Mesendoderm (in vitro differentiated cells): ENCODE results near the gene UNCX.
"Not testable (repeated sequence)": the region's sequence is repeated elsewhere in the genome, so short reads cannot be mapped to it uniquely, and the experiment has no call there.

Source experiments
- DNase-seq: peaks from one replicate; pipeline ENCODE4 v3.0.0; 2013
- H2AK5ac ChIP-seq: 2 replicates; pipeline ENCODE4 v1.6.1; 2013; ENCODE audit warnings: low read length, inconsistent platforms
- H2BK120ac ChIP-seq: 2 replicates; pipeline ENCODE4 v1.6.1; 2013; ENCODE audit warnings: low read depth, mild to moderate bottlenecking, low read length, moderate library complexity, mixed read lengths
- H2BK15ac ChIP-seq: replicated peaks from 2 replicates; pipeline ENCODE4 v1.6.1; 2013; ENCODE audit warnings: low read depth, mild to moderate bottlenecking, moderate library complexity
- H2BK5ac ChIP-seq: 2 replicates; pipeline ENCODE4 v1.6.1; 2013; ENCODE audit warnings: low read length, inconsistent platforms
- H3K18ac ChIP-seq: 2 replicates; pipeline ENCODE4 v1.6.1; 2013; ENCODE audit warnings: mild to moderate bottlenecking, low read length, mixed read lengths
- H3K23ac ChIP-seq: one replicate; pipeline ENCODE4 v1.6.1; 2013; ENCODE audit warnings: low read length
- H3K27ac ChIP-seq: 2 replicates; pipeline ENCODE4 v1.5.1; 2013; ENCODE audit warnings: low read depth, mild to moderate bottlenecking, inconsistent platforms, low read length, moderate library complexity
- H3K27me3 ChIP-seq: 2 replicates; pipeline ENCODE4 v1.6.1; 2013; ENCODE audit warnings: low read length, control low read depth, mild to moderate bottlenecking, inconsistent platforms; ENCODE audit not compliant: insufficient read depth, poor library complexity
- H3K36me3 ChIP-seq: 2 replicates; pipeline ENCODE4 v1.6.1; 2013; ENCODE audit warnings: low read length, inconsistent platforms; ENCODE audit not compliant: control insufficient read depth, insufficient read depth
- H3K4ac ChIP-seq: one replicate; pipeline ENCODE4 v1.6.1; 2013; ENCODE audit warnings: low read depth, mild to moderate bottlenecking, low read length, moderate library complexity
- H3K4me1 ChIP-seq: 2 replicates; pipeline ENCODE4 v1.6.1; 2013; ENCODE audit warnings: low read depth, low read length, inconsistent platforms; ENCODE audit not compliant: control insufficient read depth
- H3K4me2 ChIP-seq: 2 replicates; pipeline ENCODE4 v1.6.1; 2013; ENCODE audit warnings: low read length
- H3K4me3 ChIP-seq: 2 replicates; pipeline ENCODE4 v1.5.1; 2013; ENCODE audit warnings: mild to moderate bottlenecking, low read length
- H3K56ac ChIP-seq: one replicate; pipeline ENCODE4 v1.6.1; 2013; ENCODE audit warnings: low read length
- H3K79me1 ChIP-seq: 2 replicates; pipeline ENCODE4 v1.6.1; 2013; ENCODE audit warnings: low read length, inconsistent platforms
- H3K79me2 ChIP-seq: 2 replicates; pipeline ENCODE4 v1.6.1; 2013; ENCODE audit warnings: mild to moderate bottlenecking, low read length; ENCODE audit not compliant: control insufficient read depth, insufficient read depth
- H3K9ac ChIP-seq: 2 replicates; pipeline ENCODE4 v1.6.1; 2013; ENCODE audit warnings: low read length, inconsistent platforms
- H4K5ac ChIP-seq: one replicate; pipeline ENCODE4 v1.6.1; 2013; ENCODE audit warnings: low read length
- H4K8ac ChIP-seq: one replicate; pipeline ENCODE4 v1.6.1; 2013; ENCODE audit warnings: low read depth, mild to moderate bottlenecking, control low read depth, low read length, moderate library complexity
- WGBS: extraction: QIAGEN DNeasy Blood & Tissue Kit; methylation state at CpG from one replicate; pipeline ENCODE4 v1.1.7; 2013; ENCODE audit warnings: low lambda C conversion rate, missing lambda C conversion rate; ENCODE audit not compliant: insufficient coverage; ENCODE audit errors: extremely low coverage; 5-methylcytosine and 5-hydroxymethylcytosine counted together

The UNCX gene

GRCh38 chr7:1275451-1276381, 43.0 kb downstream of the UNCX start:
- Histone ChIP-seq H3K27ac (no peak overlapping the region), H3K56ac (no peak overlapping the region), H3K4me2 (no peak overlapping the region), H3K23ac (no peak overlapping the region), H3K4me1 (no peaks in the 10 kb centered on the region), H2BK5ac (no peak overlapping the region), H3K79me2 (no peaks in the 10 kb centered on the region), H4K5ac (no peak overlapping the region), H3K9ac (no peak overlapping the region), H3K4ac (no peak overlapping the region), H2BK120ac (no peak overlapping the region), H2AK5ac (no peak overlapping the region), H3K18ac (no peak overlapping the region), H4K8ac (no peak overlapping the region), H3K4me3 (no peak overlapping the region), H2BK15ac (no peak overlapping the region), H3K79me1 (no peaks in the 10 kb centered on the region), H3K27me3 (no peaks in the 10 kb centered on the region), H3K36me3 (no peaks in the 10 kb centered on the region)
- DNase-seq, result peak; percentile 34
- WGBS, result no CpG with 5 or more reads among the region's 61 CpGs

DNA sequence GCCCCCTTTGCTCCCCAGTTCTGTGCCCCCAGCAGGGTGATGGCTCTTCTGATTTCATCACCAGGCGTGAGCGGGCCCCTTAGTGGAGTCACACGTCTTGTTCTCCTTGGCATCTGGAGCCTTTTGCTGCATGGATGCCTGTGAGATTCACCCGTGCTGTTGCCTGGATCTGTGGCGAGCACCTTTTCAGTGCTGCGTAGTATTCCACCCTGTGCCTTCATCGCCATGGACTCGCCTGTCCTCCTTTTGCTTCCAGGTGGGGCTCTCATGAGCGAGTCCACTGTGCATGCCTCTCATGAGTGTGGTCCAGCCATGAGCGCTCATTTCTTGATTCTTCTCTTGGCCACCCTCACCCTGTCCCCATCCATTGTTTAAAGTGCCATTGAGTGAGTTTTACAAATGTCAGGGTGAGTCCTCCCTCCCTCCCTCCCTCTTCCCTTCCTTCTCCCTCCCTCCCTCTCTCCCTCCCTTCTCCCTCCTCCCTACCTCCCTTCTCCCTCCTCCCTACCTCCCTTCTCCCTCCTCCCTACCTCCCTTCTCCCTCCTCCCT, 44.0 kb downstream of the UNCX start:
- no peak for DNase-seq

DNA sequence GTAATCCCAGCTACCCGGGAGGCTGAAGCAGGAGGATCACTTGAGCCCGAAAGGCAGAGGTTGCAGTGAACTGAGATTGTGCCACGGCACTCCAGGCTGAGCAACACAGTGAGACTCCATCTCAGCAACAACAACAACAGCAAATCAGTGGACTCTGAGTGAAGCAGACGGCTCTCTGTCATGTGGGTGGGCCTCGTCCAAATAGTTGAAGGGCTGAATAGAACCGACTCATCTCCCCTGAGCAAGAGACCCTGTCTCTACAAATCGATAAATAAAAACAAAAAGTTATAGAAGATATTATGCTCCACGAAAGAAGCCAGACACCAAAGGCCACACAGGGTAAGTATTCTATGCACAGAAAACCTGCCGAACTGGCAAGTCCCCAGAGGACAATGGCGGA, 45.9 kb downstream of the UNCX start:
- no peak overlapping the region for H3K27ac ChIP-seq
- no peak overlapping the region for H3K4me3 ChIP-seq
- H4K8ac ChIP-seq, result no peak overlapping the region
- DNase-seq, result no peak
- H3K9ac ChIP-seq, result no peak overlapping the region
- H2BK120ac ChIP-seq, result no peak overlapping the region
- H3K23ac ChIP-seq, result no peak overlapping the region
- H3K18ac ChIP-seq, result no peak overlapping the region
- H4K5ac ChIP-seq, result no peak overlapping the region
- no CpG with 5 or more reads among the region's 10 CpGs for WGBS
- H2BK15ac ChIP-seq, result no peak overlapping the region
- no peaks in the 10 kb centered on the region for H3K36me3 ChIP-seq
- H3K79me2 ChIP-seq, result no peaks in the 10 kb centered on the region
- no peak overlapping the region for H2AK5ac ChIP-seq
- no peak overlapping the region for H3K56ac ChIP-seq
- no peak overlapping the region for H3K4me2 ChIP-seq
- no peak overlapping the region for H2BK5ac ChIP-seq
- no peaks in the 10 kb centered on the region for H3K27me3 ChIP-seq
- H3K4me1 ChIP-seq, result no peaks in the 10 kb centered on the region
- no peaks in the 10 kb centered on the region for H3K79me1 ChIP-seq
- no peak overlapping the region for H3K4ac ChIP-seq

More for the DNA sequence above, 44.0 kb downstream of the UNCX start:
- H2BK120ac ChIP-seq, result no peak overlapping the region
- H3K4me3 ChIP-seq, result no peak overlapping the region
- no peak overlapping the region for H3K23ac ChIP-seq
- WGBS, result no CpG with 5 or more reads among the region's 10 CpGs
- H3K79me2 ChIP-seq, result no peaks in the 10 kb centered on the region
- no peaks in the 10 kb centered on the region for H3K27me3 ChIP-seq
- H3K56ac ChIP-seq, result no peak overlapping the region
- no peak overlapping the region for H3K4me2 ChIP-seq
- no peak overlapping the region for H2AK5ac ChIP-seq
- no peak overlapping the region for H3K9ac ChIP-seq
- no peaks in the 10 kb centered on the region for H3K79me1 ChIP-seq
- H3K36me3 ChIP-seq, result no peaks in the 10 kb centered on the region
- no peak overlapping the region for H4K5ac ChIP-seq
- no peak overlapping the region for H2BK15ac ChIP-seq
- H3K18ac ChIP-seq, result no peak overlapping the region
- no peak overlapping the region for H3K4ac ChIP-seq
- no peak overlapping the region for H4K8ac ChIP-seq
- no peak overlapping the region for H2BK5ac ChIP-seq
- H3K4me1 ChIP-seq, result no peaks in the 10 kb centered on the region
- no peak overlapping the region for H3K27ac ChIP-seq

GRCh38 chr7:1279041-1279440, 46.4 kb downstream of the UNCX start:
- no peak for DNase-seq
- WGBS, result no CpG with 5 or more reads among the region's 16 CpGs

GRCh38 chr7:1279895-1280294, 47.2 kb downstream of the UNCX start:
- not testable (repeated sequence) for H3K4me3 ChIP-seq, H2BK15ac ChIP-seq, H2BK5ac ChIP-seq, H3K4me2 ChIP-seq, H3K79me1 ChIP-seq, H3K4ac ChIP-seq, H3K9ac ChIP-seq, H3K23ac ChIP-seq, H2AK5ac ChIP-seq, H4K8ac ChIP-seq, H2BK120ac ChIP-seq, H3K56ac ChIP-seq, H3K18ac ChIP-seq, H3K27ac ChIP-seq, DNase-seq, H3K36me3 ChIP-seq, H3K4me1 ChIP-seq, H4K5ac ChIP-seq, H3K79me2 ChIP-seq, H3K27me3 ChIP-seq
- no CpG with 5 or more reads among the region's 4 CpGs for WGBS

More at GRCh38 chr7:1279041-1279440, 46.4 kb downstream of the UNCX start:
- Histone ChIP-seq H2BK15ac (no peak overlapping the region), H4K5ac (no peak overlapping the region), H3K18ac (no peak overlapping the region), H3K9ac (no peak overlapping the region), H3K4me3 (no peak overlapping the region), H3K4ac (no peak overlapping the region), H3K79me1 (no peaks in the 10 kb centered on the region), H3K4me1 (no peaks in the 10 kb centered on the region), H3K27ac (no peak overlapping the region), H3K27me3 (no peaks in the 10 kb centered on the region), H3K79me2 (no peaks in the 10 kb centered on the region), H3K36me3 (no peaks in the 10 kb centered on the region), H3K23ac (no peak overlapping the region), H3K56ac (no peak overlapping the region), H2AK5ac (no peak overlapping the region), H2BK120ac (no peak overlapping the region), H2BK5ac (no peak overlapping the region), H3K4me2 (no peak overlapping the region), H4K8ac (no peak overlapping the region)
